ENCODE results near the gene ZNF48. TPM values are rescaled to one million over a fixed set of nuclear protein-coding genes. Genes with fewer than 3 reads are reported as not detected.

Gene ZNF48
- total and polyA plus RNA-seq, 2 donors (not counting 1 experiment from before 2014, with no cell fraction given) = 3.2 to 7.3 TPM

GRCh38 chr16:30353438-30354129 lies 41.6 kb upstream of the ZNF48 start:
- peak overlapping the region; percentile 78 to 97 (median 95) for H3K4me3 ChIP-seq (replicated peaks in 1 of 4; ENCODE audit: control extremely low read depth in 1 of 4, insufficient read depth in 1 of 4, low read depth in 3 of 4, low read length in 4 of 4)
- no peak overlapping the region for H3K9ac ChIP-seq (ENCODE audit: insufficient read depth, low read length)
- no peaks in the 10 kb centered on the region for H3K9me3 ChIP-seq (ENCODE audit: control insufficient read depth, insufficient read depth, low read depth, low read length)
- H3K79me2 ChIP-seq (ENCODE audit: control insufficient read depth, insufficient read depth, low read length) = peaks cover 21% of the 10 kb centered on the region
- peaks cover 31% of the 10 kb centered on the region for H3K4me1 ChIP-seq (ENCODE audit: control insufficient read depth, extremely low read depth, insufficient read depth, low read length)
- no peak for DNase-seq (ENCODE audit: low read depth in 2 of 2)
- TF ChIP-seq CTCF (conservative IDR thresholded peaks at IDR 0.05 in 1 of 2, IDR thresholded peaks at IDR 0.05 in 1 of 2; ENCODE audit: low read depth in 1 of 2, low read length in 2 of 2) (no peak), EZH2 (IDR thresholded peaks at IDR 0.05; ENCODE audit: low read length, missing control alignments) (no peak)
- peaks cover 32% of the 10 kb centered on the region for H3K36me3 ChIP-seq (ENCODE audit: control insufficient read depth, insufficient read depth, low read length)
- H3K27ac ChIP-seq (ENCODE audit: insufficient read depth, low read length) = peak overlapping the region; percentile 95
- peak overlapping the region; percentile 99 for H3K4me2 ChIP-seq (ENCODE audit: extremely low read depth, insufficient read depth, low read length)
- H4K20me1 ChIP-seq (ENCODE audit: control insufficient read depth, extremely low read depth, insufficient read depth, low read length) = no peaks in the 10 kb centered on the region
- H3K27me3 ChIP-seq (ENCODE audit: control insufficient read depth, insufficient read depth, low read length) = no peaks in the 10 kb centered on the region
- no peak overlapping the region for H2AFZ ChIP-seq (ENCODE audit: low read length)

DNA sequence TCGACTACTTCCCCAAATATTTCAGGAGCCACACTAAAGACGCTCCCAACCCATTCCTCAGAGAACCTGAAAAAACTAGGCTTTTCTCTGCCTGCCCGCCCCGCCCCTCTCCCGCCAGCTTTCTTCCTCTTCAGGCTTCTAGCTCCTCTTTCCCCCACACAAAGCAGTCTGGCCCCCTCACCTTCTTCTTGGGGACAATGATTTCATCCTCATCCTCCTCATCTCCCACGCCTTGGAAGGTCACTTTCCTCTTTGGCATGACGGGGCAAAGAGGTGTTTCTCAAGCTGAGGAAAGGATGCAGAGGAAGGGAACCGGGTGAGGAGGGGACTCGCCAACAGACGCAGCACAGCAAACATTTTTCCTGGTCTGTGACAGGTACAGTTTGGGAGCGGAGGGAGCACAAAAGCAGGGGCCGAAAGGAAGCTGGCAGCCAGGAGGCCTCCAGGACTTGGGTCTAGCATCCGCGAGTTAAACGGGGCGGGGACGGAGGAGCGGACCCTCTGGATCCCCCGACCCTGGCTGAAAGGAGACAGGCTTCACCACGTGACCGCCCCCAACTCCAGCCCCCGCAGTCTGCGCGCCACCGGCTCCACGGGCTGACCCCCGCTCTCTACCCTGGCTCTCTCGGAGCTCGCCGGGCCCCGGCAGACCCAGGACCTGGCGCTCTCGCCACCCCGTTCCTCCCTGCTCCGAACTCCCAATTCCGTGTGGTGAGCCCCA lies 40.6 kb upstream of the ZNF48 start:
- peak overlapping the region; percentile 95 for H3K27ac ChIP-seq (ENCODE audit: insufficient read depth, low read length)
- peaks cover 31% of the 10 kb centered on the region for H3K4me1 ChIP-seq (ENCODE audit: control insufficient read depth, extremely low read depth, insufficient read depth, low read length)
- H2AFZ ChIP-seq (ENCODE audit: low read length) = peak overlapping the region; percentile 71
- H3K79me2 ChIP-seq (ENCODE audit: control insufficient read depth, insufficient read depth, low read length) = peaks cover 25% of the 10 kb centered on the region
- no peaks in the 10 kb centered on the region for H3K27me3 ChIP-seq (ENCODE audit: control insufficient read depth, insufficient read depth, low read length)
- H3K9me3 ChIP-seq (ENCODE audit: control insufficient read depth, insufficient read depth, low read depth, low read length) = no peaks in the 10 kb centered on the region
- H4K20me1 ChIP-seq (ENCODE audit: control insufficient read depth, extremely low read depth, insufficient read depth, low read length) = no peaks in the 10 kb centered on the region
- peaks cover 37% of the 10 kb centered on the region for H3K36me3 ChIP-seq (ENCODE audit: control insufficient read depth, insufficient read depth, low read length)
- H3K9ac ChIP-seq (ENCODE audit: insufficient read depth, low read length) = peak overlapping the region; percentile 98
- peak in 1 of 2 donors; percentile 20 for DNase-seq (ENCODE audit: low read depth in 2 of 2)
- H3K4me3 ChIP-seq (replicated peaks in 1 of 4; ENCODE audit: control extremely low read depth in 1 of 4, insufficient read depth in 1 of 4, low read depth in 3 of 4, low read length in 4 of 4) = peak overlapping the region; percentile 78 to 97 (median 95)
- TF ChIP-seq CTCF (conservative IDR thresholded peaks at IDR 0.05 in 1 of 2, IDR thresholded peaks at IDR 0.05 in 1 of 2; ENCODE audit: low read depth in 1 of 2, low read length in 2 of 2) = no peak
- H3K4me2 ChIP-seq (ENCODE audit: extremely low read depth, insufficient read depth, low read length) = peak overlapping the region; percentile 99

DNA sequence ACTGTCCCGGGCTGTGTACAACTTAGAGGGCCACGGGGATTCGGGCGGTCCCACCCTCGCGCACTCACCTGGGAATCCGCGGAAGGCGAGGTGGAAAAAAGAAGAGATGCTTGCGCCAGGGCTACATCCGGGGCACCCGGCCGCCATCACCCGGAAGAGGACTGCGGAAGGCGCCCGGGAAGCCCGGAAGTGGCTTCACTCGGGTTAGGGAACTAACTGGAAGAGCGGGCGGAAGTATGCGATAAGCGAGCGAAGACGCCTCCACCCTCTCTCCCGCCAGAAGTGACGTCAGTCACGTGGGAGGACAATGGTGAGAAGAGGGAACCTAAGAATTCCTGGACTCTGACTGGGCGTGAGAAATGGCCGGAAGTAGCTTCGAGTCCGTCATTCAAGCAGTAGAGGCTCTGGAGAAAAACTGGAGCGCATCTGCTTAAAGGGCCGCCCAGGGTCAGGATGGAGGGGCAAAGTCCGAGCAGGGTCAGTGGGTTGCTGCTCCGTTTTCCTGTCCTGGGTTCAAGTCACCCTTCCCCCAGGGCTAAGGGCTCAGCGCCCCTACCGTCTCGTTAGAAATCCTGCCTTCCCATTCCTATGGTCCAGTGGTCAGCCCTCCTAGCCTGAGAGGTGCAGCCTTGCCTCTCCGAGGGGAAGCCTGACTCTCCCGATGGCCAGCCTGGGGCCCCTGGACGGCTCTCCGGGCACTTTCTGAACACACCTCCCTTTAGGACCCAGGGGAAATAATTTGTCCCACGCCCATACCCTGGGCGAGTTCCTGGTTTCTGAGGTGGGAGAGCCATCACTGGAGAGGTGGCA lies 39.9 kb upstream of the ZNF48 start, which contains the start of gene CD2BP2:
Gene CD2BP2, minus strand, starts transcription at position 165 of the 810 bp plus-strand sequence. CDS start 627 bp downstream, outside the sequence.
- H3K36me3 ChIP-seq (ENCODE audit: control insufficient read depth, insufficient read depth, low read length) = peaks cover 38% of the 10 kb centered on the region
- peaks cover 32% of the 10 kb centered on the region for H3K79me2 ChIP-seq (ENCODE audit: control insufficient read depth, insufficient read depth, low read length)

More for the DNA sequence above, 39.9 kb upstream of the ZNF48 start, which contains the start of gene CD2BP2:
- Histone ChIP-seq H3K27me3 (ENCODE audit: control insufficient read depth, insufficient read depth, low read length) (no peaks in the 10 kb centered on the region), H3K9ac (ENCODE audit: insufficient read depth, low read length) (peak within 1 kb of the TSS; percentile 98), H3K27ac (ENCODE audit: insufficient read depth, low read length) (peak within 1 kb of the TSS; percentile 95), H3K9me3 (ENCODE audit: control insufficient read depth, insufficient read depth, low read depth, low read length) (no peaks in the 10 kb centered on the region), H3K4me2 (ENCODE audit: extremely low read depth, insufficient read depth, low read length) (peak within 1 kb of the TSS; percentile 99), H4K20me1 (ENCODE audit: control insufficient read depth, extremely low read depth, insufficient read depth, low read length) (no peaks in the 10 kb centered on the region), H3K4me3 (replicated peaks in 1 of 4; ENCODE audit: control extremely low read depth in 1 of 4, insufficient read depth in 1 of 4, low read depth in 3 of 4, low read length in 4 of 4) (peak within 1 kb of the TSS; percentile 78 to 97 (median 95)), H3K4me1 (ENCODE audit: control insufficient read depth, extremely low read depth, insufficient read depth, low read length) (peaks cover 31% of the 10 kb centered on the region), H2AFZ (ENCODE audit: low read length) (peak within 1 kb of the TSS; percentile 72)
- TF ChIP-seq EZH2 (IDR thresholded peaks at IDR 0.05; ENCODE audit: low read length, missing control alignments) = no peak
- peak in 1 of 2 donors; percentile 11 for TF ChIP-seq CTCF (conservative IDR thresholded peaks at IDR 0.05 in 1 of 2, IDR thresholded peaks at IDR 0.05 in 1 of 2; ENCODE audit: low read depth in 1 of 2, low read length in 2 of 2)
- peak; percentile 100 for DNase-seq (ENCODE audit: low read depth in 2 of 2)

All from fibroblast of lung (primary cell).